ENCODE data around the gene TMEM255B.
"Not testable (repeated sequence)": the region's sequence is repeated elsewhere in the genome, so short reads cannot be mapped to it uniquely, and the experiment has no call there.

TMEM255B gene

DNA sequence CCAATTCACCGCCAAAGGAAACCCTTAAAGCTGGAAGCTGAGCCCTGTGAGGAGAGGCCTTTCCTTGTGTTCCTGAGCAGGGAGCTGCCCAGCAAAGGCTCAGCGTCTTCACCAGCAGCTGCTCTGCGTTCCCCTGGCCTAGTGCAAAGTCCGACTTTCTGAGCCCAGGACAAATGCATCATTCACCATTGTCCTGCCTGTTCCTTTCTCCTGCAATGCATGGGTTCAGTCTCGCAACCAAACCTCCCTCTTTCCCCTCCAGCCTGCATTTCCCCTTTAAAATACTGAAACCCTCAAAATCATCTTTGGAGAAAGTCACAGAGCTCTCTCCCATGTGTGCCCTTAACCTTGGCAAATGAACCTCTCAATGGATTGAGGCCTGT is 12.9 kb upstream of the TMEM255B start:
- no peak for DNase-seq
- in situ Hi-C loops (cut with MboI; ENCODE audit: low pct_unique_long_range_greater_than_20kb, low sequenced_read_pairs), result no loop called here

- no peak for DNase-seq
- in situ Hi-C loops (cut with MboI; ENCODE audit: low pct_unique_long_range_greater_than_20kb, low sequenced_read_pairs), result no loop called here
These were observed 12.4 kb upstream of the TMEM255B start for GRCh38 chr13:113746671-113747070.

DNA sequence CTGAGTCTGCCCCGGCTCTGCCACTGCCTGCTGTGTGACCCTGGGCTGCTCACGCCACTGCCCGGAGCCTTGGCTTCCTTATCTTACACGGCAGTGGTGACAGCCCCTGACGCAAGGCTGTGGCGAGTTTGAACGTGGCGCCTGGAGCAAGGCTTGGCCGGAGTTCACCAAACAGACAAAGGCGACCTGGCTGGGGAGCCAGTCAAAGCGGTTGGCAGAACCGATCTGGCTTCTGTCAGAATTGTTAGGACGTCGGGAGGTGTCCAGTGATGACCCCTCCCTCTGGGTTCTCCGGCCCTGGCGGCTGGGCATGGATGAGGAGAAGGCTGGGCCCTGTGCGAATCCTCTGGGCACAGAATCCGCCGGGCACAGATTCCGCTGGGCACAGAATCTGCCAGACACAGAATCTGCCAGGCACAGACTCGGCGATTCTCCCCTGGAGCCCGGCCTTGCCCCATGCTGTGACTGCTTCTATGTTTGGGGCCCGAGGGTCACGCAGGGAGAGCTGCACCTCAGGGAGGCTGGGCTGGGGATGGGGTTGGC is 11.7 kb upstream of the TMEM255B start:
- in situ Hi-C loops (cut with MboI; ENCODE audit: low pct_unique_long_range_greater_than_20kb, low sequenced_read_pairs), result no loop called here
- DNase-seq, result no peak

DNA sequence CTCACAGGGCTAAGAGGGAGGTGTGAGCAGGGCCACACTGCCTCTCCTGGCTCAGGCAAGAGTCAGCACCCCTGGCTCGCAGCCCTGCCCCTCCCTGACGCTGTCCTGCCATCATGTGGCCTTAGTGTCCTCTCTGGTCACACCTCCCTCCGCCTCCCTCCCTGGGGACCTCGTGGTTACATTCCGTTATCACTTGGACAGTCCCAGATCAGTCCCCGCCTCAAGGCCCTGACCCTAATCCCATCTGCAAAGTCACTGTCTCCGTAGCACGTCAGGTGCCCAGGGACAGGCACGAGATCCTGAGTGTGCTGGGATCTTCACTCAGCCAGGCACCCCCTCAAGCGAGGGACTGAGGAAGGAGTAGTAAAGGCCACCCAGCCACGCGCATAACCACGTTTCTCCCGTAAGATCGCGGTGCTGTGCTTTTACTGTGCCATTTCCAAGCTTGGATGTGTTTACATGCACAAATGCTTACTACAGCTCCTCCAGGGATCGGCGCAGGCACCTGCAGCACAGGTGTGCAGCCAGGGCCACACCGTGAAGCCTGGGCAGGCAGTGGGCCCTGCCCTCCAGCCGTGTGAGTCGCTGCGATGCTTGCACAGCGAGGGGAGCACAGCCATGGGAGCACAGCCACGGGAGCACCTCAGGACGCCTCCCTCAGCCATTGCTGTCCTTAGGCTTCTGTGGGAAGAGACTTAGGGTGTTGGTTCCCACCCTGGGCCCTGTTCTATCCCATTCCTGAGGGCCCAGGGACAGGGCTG is 10.7 kb upstream of the TMEM255B start:
- DNase-seq, result no peak
- in situ Hi-C loops (cut with MboI; ENCODE audit: low pct_unique_long_range_greater_than_20kb, low sequenced_read_pairs), result no loop called here

GRCh38 chr13:113748862-113749451 is 10.1 kb upstream of the TMEM255B start:
- DNase-seq, result no peak
- in situ Hi-C loops (cut with MboI; ENCODE audit: low pct_unique_long_range_greater_than_20kb, low sequenced_read_pairs), result no loop called here

DNA sequence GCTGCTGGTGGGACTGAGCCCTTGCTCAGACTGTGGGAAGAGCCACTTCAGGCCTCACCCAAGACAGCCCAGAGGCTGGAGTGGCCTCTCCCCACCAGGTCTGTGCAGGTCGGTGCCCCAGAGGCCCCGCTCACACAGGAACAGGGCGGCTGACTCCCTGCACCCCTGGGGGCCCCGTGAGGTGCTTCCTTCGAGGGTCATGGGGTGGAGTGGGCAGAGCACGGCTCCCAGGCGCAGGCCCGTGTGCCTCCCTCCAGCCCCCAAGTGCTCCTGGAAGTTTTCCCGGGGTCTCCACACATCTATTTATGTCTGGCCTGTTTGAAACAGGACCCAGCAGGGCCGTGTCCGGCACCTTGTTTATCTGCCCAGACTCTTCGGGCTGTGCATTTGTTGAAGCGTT is 9.5 kb upstream of the TMEM255B start:
- in situ Hi-C loops (cut with MboI; ENCODE audit: low pct_unique_long_range_greater_than_20kb, low sequenced_read_pairs), result no loop called here
- DNase-seq, result no peak

- DNase-seq, result no peak
- in situ Hi-C loops (cut with MboI; ENCODE audit: low pct_unique_long_range_greater_than_20kb, low sequenced_read_pairs), result no loop called here
These were observed 9.1 kb upstream of the TMEM255B start for GRCh38 chr13:113749967-113750366.

DNA sequence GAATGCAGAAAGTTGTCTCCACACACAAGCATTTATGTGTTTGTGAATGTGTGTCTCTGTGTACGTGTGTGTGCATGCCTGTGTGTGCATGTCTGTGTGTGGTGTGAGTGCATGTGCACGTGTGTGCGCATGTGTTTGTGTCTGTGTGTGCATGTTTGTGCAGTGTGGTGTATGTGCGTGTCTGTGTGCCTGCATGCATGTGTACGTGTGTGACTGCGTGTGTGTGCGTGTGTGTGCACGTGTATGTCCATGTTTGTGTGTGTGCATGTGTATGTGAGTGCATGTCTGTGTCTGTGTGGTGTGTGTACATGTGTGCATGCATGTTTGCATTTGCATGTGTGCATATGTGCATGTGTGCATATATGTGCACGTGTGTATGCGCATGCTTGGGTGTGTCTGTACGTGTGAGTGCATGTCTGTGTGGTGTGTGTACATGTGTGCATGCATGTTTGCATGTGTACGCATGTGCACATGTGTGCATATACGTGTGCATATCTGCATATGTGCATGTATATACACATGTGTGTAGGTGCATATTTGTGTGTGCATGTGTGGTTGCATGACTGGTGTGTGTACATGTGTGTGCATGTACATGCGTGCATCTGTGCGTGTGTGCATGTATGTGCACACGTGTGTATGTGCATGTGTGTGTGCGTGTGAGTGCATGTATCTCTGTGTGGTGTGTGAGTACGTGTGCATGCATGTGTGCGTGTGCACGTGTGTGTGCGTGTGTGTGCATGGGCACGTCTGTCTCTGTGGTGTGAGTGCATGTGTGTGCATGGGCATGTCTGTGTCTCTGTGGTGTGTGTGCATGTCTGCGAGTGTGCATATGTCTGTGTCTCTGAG is 8.2 kb upstream of the TMEM255B start:
- in situ Hi-C loops (cut with MboI; ENCODE audit: low pct_unique_long_range_greater_than_20kb, low sequenced_read_pairs), result no loop called here
- no peak for DNase-seq

DNA sequence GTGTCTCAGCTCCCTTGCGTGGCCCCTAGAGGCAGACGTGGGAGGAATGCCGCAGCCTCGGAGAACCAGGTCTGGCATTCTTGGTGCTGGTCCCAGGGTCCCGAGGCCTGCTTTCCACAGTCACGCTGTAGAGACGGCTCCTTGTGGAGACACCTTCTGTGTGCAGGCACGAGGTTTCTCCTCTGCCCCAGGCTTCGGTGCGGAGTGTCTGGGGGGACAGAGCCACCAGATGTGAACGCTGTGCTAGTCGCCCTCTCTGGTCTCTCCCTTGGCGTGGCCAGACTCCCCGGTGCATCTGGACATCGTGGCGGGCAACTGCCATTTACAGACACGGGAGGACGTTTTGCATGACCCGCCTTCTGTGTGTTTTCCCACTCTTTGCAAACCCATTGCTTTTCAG is 7.5 kb upstream of the TMEM255B start:
- DNase-seq, result no peak
- in situ Hi-C loops (cut with MboI; ENCODE audit: low pct_unique_long_range_greater_than_20kb, low sequenced_read_pairs), result no loop called here

- in situ Hi-C loops (cut with MboI; ENCODE audit: low pct_unique_long_range_greater_than_20kb, low sequenced_read_pairs); DNase-seq: not testable (repeated sequence)
These were observed 6.6 kb upstream of the TMEM255B start for GRCh38 chr13:113752211-113752986.

- no peak for DNase-seq
- in situ Hi-C loops (cut with MboI; ENCODE audit: low pct_unique_long_range_greater_than_20kb, low sequenced_read_pairs), result no loop called here
These were observed 5.9 kb upstream of the TMEM255B start for GRCh38 chr13:113753171-113753570.

GRCh38 chr13:113754242-113754641 is 4.8 kb upstream of the TMEM255B start:
- DNase-seq, result no peak
- in situ Hi-C loops (cut with MboI; ENCODE audit: low pct_unique_long_range_greater_than_20kb, low sequenced_read_pairs), result no loop called here

GRCh38 chr13:113754691-113755090 is 4.3 kb upstream of the TMEM255B start:
- no peak for DNase-seq
- in situ Hi-C loops (cut with MboI; ENCODE audit: low pct_unique_long_range_greater_than_20kb, low sequenced_read_pairs), result no loop called here

DNA sequence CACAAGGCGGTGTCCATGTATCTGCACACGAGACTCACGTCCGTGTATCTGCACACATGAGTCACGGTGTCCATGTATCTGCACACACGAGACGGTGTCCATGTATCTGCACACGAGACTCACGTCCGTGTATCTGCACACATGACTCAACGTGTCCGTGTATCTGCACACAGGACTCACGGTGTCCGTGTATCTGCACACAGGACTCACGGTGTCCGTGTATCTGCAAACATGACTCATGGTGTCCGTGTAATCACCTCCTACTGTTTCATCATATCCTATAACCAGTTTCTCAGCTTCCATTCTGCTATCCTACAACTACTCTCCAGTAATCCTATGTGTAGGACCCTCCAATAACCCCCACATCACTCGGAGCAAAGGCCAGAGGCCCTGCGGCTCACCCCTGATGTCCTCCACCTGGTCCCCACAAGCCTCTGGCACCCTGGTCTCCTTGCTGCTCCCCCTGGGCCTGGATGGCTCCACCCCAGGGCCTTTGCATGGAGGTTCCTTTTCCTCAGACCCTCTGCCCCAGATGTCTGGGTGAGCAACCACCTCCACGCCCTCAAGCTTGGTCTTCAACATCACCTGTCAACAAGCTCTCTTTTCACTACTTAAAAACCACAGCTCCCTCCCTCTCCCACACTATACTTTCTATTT is 2.5 kb upstream of the TMEM255B start:
- DNase-seq, result no peak
- in situ Hi-C loops (cut with MboI; ENCODE audit: low pct_unique_long_range_greater_than_20kb, low sequenced_read_pairs), result no loop called here

DNA sequence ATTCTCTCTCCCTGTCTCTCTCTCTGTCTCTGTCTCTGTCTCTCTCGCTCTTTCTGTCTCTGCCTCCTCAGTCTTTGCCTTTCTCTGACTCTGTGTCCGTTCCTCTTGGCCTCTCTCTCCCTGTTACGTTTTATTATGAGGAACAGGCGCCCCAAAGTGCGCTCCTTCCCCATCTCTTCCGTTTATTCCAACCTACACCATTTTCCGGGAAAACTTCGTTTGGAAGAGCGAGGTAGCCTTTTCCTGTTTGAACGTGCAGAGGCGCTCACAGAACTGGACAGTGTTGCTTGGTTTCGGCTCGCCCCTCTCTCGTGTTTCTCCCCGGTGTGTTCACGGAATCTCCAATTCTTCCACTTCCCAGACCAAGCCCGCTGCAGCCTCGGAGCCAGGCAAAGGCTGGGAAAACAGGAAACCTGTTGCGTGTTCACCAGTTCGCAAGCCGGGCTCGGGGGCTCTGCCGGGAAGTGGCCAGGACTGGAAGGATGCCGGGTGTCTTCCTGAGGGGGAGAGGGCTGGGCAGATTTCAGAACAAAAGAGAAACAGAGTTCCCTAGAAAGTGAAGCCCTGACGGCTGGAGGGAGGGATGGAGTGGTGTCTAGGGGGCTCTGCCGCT is 605 bp downstream of the TMEM255B start:
- DNase-seq, result no peak
- in situ Hi-C loops (cut with MboI; ENCODE audit: low pct_unique_long_range_greater_than_20kb, low sequenced_read_pairs), result no loop called here

- in situ Hi-C loops (cut with MboI; ENCODE audit: low pct_unique_long_range_greater_than_20kb, low sequenced_read_pairs), result no loop called here
- no peak for DNase-seq
These were observed 2.1 kb downstream of the TMEM255B start for GRCh38 chr13:113761136-113761535.

GRCh38 chr13:113762075-113762474 is 3.0 kb downstream of the TMEM255B start:
- in situ Hi-C loops (cut with MboI; ENCODE audit: low pct_unique_long_range_greater_than_20kb, low sequenced_read_pairs), result no loop called here
- DNase-seq, result no peak

- in situ Hi-C loops (cut with MboI; ENCODE audit: low pct_unique_long_range_greater_than_20kb, low sequenced_read_pairs), result no loop called here
These were observed 3.5 kb downstream of the TMEM255B start for GRCh38 chr13:113762538-113762937.

More at GRCh38 chr13:113762538-113762937, 3.5 kb downstream of the TMEM255B start:
- no peak for DNase-seq

Data from KBM-7 (cell line).